ENCODE results near the gene ATP6V0E2.

The ATP6V0E2 gene

GRCh38 chr7:149864751-149865150 lies 9.0 kb upstream of the ATP6V0E2 start:
- DNase-seq, result no peak

GRCh38 chr7:149865437-149865836 lies 8.3 kb upstream of the ATP6V0E2 start:
- no peak for DNase-seq

GRCh38 chr7:149866139-149866778 lies 7.5 kb upstream of the ATP6V0E2 start:
- no peak for DNase-seq

- no peak for DNase-seq
These were observed 6.9 kb upstream of the ATP6V0E2 start for GRCh38 chr7:149866779-149867447.

GRCh38 chr7:149867762-149868622 lies 5.8 kb upstream of the ATP6V0E2 start:
- no peak for DNase-seq

GRCh38 chr7:149868623-149869290 lies 5.0 kb upstream of the ATP6V0E2 start:
- DNase-seq, result no peak

GRCh38 chr7:149869291-149869650 lies 4.5 kb upstream of the ATP6V0E2 start:
- DNase-seq, result no peak

GRCh38 chr7:149869867-149870266 lies 3.9 kb upstream of the ATP6V0E2 start:
- no peak for DNase-seq

GRCh38 chr7:149870274-149870673 lies 3.5 kb upstream of the ATP6V0E2 start:
- DNase-seq, result no peak

GRCh38 chr7:149870701-149871483 lies 2.9 kb upstream of the ATP6V0E2 start:
- DNase-seq, result no peak

- DNase-seq, result no peak
These were observed 2.2 kb upstream of the ATP6V0E2 start for GRCh38 chr7:149871576-149871975.

GRCh38 chr7:149872419-149873073 lies 1.2 kb upstream of the ATP6V0E2 start:
- peak; percentile 68 for DNase-seq

GRCh38 chr7:149873970-149874643 lies 338 bp downstream of the ATP6V0E2 start:
- no peak for DNase-seq

- no peak for DNase-seq
These were observed 867 bp downstream of the ATP6V0E2 start for GRCh38 chr7:149874644-149875028.

GRCh38 chr7:149875396-149875795 lies 1.6 kb downstream of the ATP6V0E2 start:
- DNase-seq, result no peak

GRCh38 chr7:149877890-149878522 lies 4.2 kb downstream of the ATP6V0E2 start:
- no peak for DNase-seq

- DNase-seq, result no peak
These were observed 4.8 kb downstream of the ATP6V0E2 start for GRCh38 chr7:149878523-149878921.

GRCh38 chr7:149879271-149879743 lies 5.5 kb downstream of the ATP6V0E2 start:
- DNase-seq, result no peak

- no peak for DNase-seq
These were observed 6.2 kb downstream of the ATP6V0E2 start for GRCh38 chr7:149879766-149880637.
